ENCODE data around the gene LRP1-AS.

- TF ChIP-seq CTCF (IDR thresholded peaks at IDR 0.05) = no peak
- TF ChIP-seq POLR2AphosphoS5 (IDR thresholded peaks at IDR 0.05) = peak; percentile 82 to 93
- peak; percentile 56 for TF ChIP-seq POLR2A (IDR thresholded peaks at IDR 0.05; ENCODE audit: low read depth)
These were observed 19.5 kb downstream of the LRP1-AS start, which contains the start of gene LRP1 for GRCh38 chr12:57127726-57128518.
